GM12878 (cell line): ENCODE results near the gene WRAP73. TPM values are rescaled to one million over a fixed set of nuclear protein-coding genes. Genes with fewer than 3 reads are reported as not detected.

Experiments
- CBX3 ChIP-seq: fragments of 200-600 bp; sonication (generic); IDR thresholded peaks from 2 replicates; pipeline ENCODE4 v1.6.1; 2016; ENCODE audit warnings: low read depth, borderline replicate concordance
- CTCF ChIP-seq, 3 experiments: IDR thresholded peaks in 2 of 3; conservative IDR thresholded peaks in 1 of 3; 2 replicates each; pipeline ENCODE4 v1.5.1; 2011; ENCODE audit warnings: low read depth in 3 of 3, low read length in 3 of 3, mild to moderate bottlenecking in 3 of 3, control low read depth in 2 of 3, moderate library complexity in 2 of 3, inconsistent platforms in 1 of 3, mixed read lengths in 1 of 3; ENCODE audit not compliant: control insufficient read depth in 2 of 3, insufficient read depth in 1 of 3; ENCODE audit errors: extremely low read depth in 1 of 3
- HCFC1 ChIP-seq: fragments of 150-350 bp; IDR thresholded peaks from 2 replicates; pipeline ENCODE4 v1.6.1; 2014; ENCODE audit warnings: low read length
- IKZF1 ChIP-seq: fragments of 450-650 bp; conservative IDR thresholded peaks from 2 replicates; pipeline ENCODE4 v1.6.1; 2017; ENCODE audit warnings: antibody characterized with exemption, mild to moderate bottlenecking
- IRF5 ChIP-seq: fragments of 450-650 bp; IDR thresholded peaks from 2 replicates; pipeline ENCODE4 v1.6.1; 2017; ENCODE audit warnings: borderline replicate concordance
- NKRF ChIP-seq: fragments of 450-650 bp; conservative IDR thresholded peaks from 2 replicates; pipeline ENCODE4 v1.6.1; 2017; ENCODE audit warnings: mild to moderate bottlenecking, moderate library complexity
- PAX5 ChIP-seq: IDR thresholded peaks from 2 replicates; pipeline ENCODE4 v1.6.1; 2011; ENCODE audit warnings: low read depth, low read length, borderline replicate concordance
- POU2F2 ChIP-seq: IDR thresholded peaks from 3 replicates; pipeline ENCODE4 v1.6.1; 2011; ENCODE audit warnings: low read depth, mild to moderate bottlenecking, low read length, borderline replicate concordance
- RAD21 ChIP-seq: IDR thresholded peaks from 2 replicates; pipeline ENCODE4 v1.6.1; 2011; ENCODE audit warnings: mild to moderate bottlenecking, low read depth, low read length, moderate library complexity; ENCODE audit not compliant: insufficient read depth
- RB1 ChIP-seq: fragments of 450-650 bp; formaldehyde crosslinking; IDR thresholded peaks from 2 replicates; pipeline ENCODE4 v1.6.1; 2017; ENCODE audit warnings: mild to moderate bottlenecking, borderline replicate concordance
- SIX5 ChIP-seq: IDR thresholded peaks from 2 replicates; pipeline ENCODE4 v1.6.1; 2011; ENCODE audit warnings: mild to moderate bottlenecking, low read depth, low read length, moderate library complexity; ENCODE audit not compliant: severe bottlenecking
- SREBF2 ChIP-seq: IDR thresholded peaks from 2 replicates; pipeline ENCODE4 v1.6.1; 2012; ENCODE audit warnings: mild to moderate bottlenecking, low read length
- TAF1 ChIP-seq: IDR thresholded peaks from 2 replicates; pipeline ENCODE4 v1.6.1; 2011; ENCODE audit warnings: mild to moderate bottlenecking, low read depth, low read length, borderline replicate concordance
- TCF12 ChIP-seq: IDR thresholded peaks from 2 replicates; pipeline ENCODE4 v1.6.1; 2011; ENCODE audit warnings: low read depth, mild to moderate bottlenecking, low read length
- ZBED1 ChIP-seq: IDR thresholded peaks from 2 replicates; pipeline ENCODE4 v1.6.1; 2016; ENCODE audit warnings: borderline replicate concordance
- ZBTB40 ChIP-seq: fragments of 450-650 bp; IDR thresholded peaks from 2 replicates; pipeline ENCODE4 v1.6.1; 2016; ENCODE audit warnings: mild to moderate bottlenecking, moderate library complexity, borderline replicate concordance
- ZNF24 ChIP-seq: fragments of 450-650 bp; IDR thresholded peaks from 2 replicates; pipeline ENCODE4 v1.6.1; 2017; ENCODE audit warnings: antibody characterized with exemption, mild to moderate bottlenecking
- polyA plus RNA-seq, 11 experiments: library from polyadenylated mRNA; depleted of rRNA in 4 of 11; unstranded in 6 of 11; stranded (reverse) in 5 of 11; fragments of >200 nt; fragmentation: Nextera tagmentation in 4 of 11; fragmentation: Illumina TruSeq in 1 of 11; extraction: Ambion mirVana in 4 of 11; extraction: Trizol in 1 of 11; gene quantifications; 1 replicate in 1 of 11; 2 replicates in 10 of 11; pipeline versions ENCODE4 v1.2.1 to v1.2.3, GENCODE V29; 2011 to 2016; ENCODE audit warnings: inconsistent platforms in 2 of 11, missing spikeins in 2 of 11, low read depth in 1 of 11
- total RNA-seq, 4 experiments: library from RNA; depleted of rRNA in 3 of 4; stranded (reverse); fragments of >200 nt in 3 of 4; fragmentation: Illumina TruSeq in 1 of 4; extraction: Trizol in 1 of 4; gene quantifications; 2 replicates each; pipeline versions ENCODE4 v1.2.1 to v1.2.3, GENCODE V29; 2013 to 2021
- TF ChIP-seq, protein P1 (sequence below): fragments of 450-650 bp; IDR thresholded peaks from 2 replicates; pipeline ENCODE4 v1.6.1; 2016; ENCODE audit warnings: mild to moderate bottlenecking

WRAP73 gene
- total and polyA plus RNA-seq, 10 of the 15 experiments (the other 5 are each of a cell fraction or from before 2014, with no cell fraction given), result 3.2 to 65.8 (median 48.0) TPM

- TF ChIP-seq ZBTB40 (no peak), TCF12 (no peak), SREBF2 (no peak), IKZF1 (0 out of 2 replicates have a peak, but pooled peaks have one; percentile 22), RAD21 (no peak), NKRF (no peak), TAF1 (0 out of 2 replicates have a peak, but pooled peaks have one; percentile 15), POU2F2 (no peak), PAX5 (0 out of 2 replicates have a peak, but pooled peaks have one; percentile 12), CBX3 (no peak), SIX5 (no peak), RB1 (0 out of 2 replicates have a peak, but pooled peaks have one; percentile 47), CTCF (IDR thresholded peaks at IDR 0.05 in 2 of 3, conservative IDR thresholded peaks at IDR 0.05 in 1 of 3; ENCODE audit: control insufficient read depth in 2 of 3, extremely low read depth in 1 of 3, insufficient read depth in 1 of 3, low read depth in 3 of 3, low read length in 3 of 3) (no peak), ZNF24 (no peak), ZBED1 (0 out of 2 replicates have a peak, but pooled peaks have one; percentile 30), HCFC1 (no peak), IRF5 (no peak)
- TF ChIP-seq, protein P1, sequence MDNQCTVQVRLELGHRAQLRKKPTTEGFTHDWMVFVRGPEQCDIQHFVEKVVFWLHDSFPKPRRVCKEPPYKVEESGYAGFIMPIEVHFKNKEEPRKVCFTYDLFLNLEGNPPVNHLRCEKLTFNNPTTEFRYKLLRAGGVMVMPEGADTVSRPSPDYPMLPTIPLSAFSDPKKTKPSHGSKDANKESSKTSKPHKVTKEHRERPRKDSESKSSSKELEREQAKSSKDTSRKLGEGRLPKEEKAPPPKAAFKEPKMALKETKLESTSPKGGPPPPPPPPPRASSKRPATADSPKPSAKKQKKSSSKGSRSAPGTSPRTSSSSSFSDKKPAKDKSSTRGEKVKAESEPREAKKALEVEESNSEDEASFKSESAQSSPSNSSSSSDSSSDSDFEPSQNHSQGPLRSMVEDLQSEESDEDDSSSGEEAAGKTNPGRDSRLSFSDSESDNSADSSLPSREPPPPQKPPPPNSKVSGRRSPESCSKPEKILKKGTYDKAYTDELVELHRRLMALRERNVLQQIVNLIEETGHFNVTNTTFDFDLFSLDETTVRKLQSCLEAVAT, result no peak
These were observed 14.9 kb upstream of the WRAP73 start (continued) for GRCh38 chr1:3664700-3665375.
